ENCODE measurements around the gene MEGF11. TPM values are rescaled to one million over a fixed set of nuclear protein-coding genes. Genes with fewer than 3 reads are reported as not detected.
A peak's percentile ranks its signal among the peaks of the same experiment; 100 is the strongest.

Gene MEGF11
- total and polyA plus RNA-seq, 2 donors (not counting 1 experiment from before 2014, with no cell fraction given) = under 0.01 TPM; not detected in 1

DNA sequence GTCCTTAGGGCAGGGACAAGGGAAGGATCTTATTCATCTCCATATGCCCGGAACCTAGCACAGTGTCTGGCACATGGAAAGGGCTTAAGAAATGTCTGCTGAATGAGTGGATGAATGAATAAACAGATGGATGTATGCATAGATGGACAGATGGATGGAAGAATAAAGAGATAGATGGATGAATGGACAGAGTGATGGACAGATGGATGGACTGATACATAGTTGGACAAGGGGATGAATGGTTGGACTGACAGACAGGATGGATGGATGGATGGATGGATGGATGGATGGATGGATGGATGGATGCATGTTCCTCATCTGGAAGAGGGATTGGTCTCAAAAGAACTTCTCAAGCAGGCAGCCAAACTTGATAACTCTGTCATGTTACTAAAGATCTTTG is 177.6 kb downstream of the MEGF11 start:
- no peaks in the 10 kb centered on the region for H3K9me3 ChIP-seq (ENCODE audit: control insufficient read depth, insufficient read depth, low read depth, low read length)
- H3K27me3 ChIP-seq (ENCODE audit: control insufficient read depth, insufficient read depth, low read length) = peaks cover 5% of the 10 kb centered on the region
- H3K36me3 ChIP-seq (ENCODE audit: control insufficient read depth, insufficient read depth, low read length) = no peaks in the 10 kb centered on the region
- no peak overlapping the region for H3K9ac ChIP-seq (ENCODE audit: insufficient read depth, low read length)
- H3K79me2 ChIP-seq (ENCODE audit: control insufficient read depth, insufficient read depth, low read length) = no peaks in the 10 kb centered on the region
- no peaks in the 10 kb centered on the region for H3K4me1 ChIP-seq (ENCODE audit: control insufficient read depth, extremely low read depth, insufficient read depth, low read length)
- H3K4me3 ChIP-seq (replicated peaks in 1 of 4; ENCODE audit: control extremely low read depth in 1 of 4, insufficient read depth in 1 of 4, low read depth in 3 of 4, low read length in 4 of 4) = no peak overlapping the region
- H3K27ac ChIP-seq (ENCODE audit: insufficient read depth, low read length) = no peak overlapping the region
- H3K4me2 ChIP-seq (ENCODE audit: extremely low read depth, insufficient read depth, low read length) = no peak overlapping the region
- TF ChIP-seq EZH2 (IDR thresholded peaks at IDR 0.05; ENCODE audit: low read length, missing control alignments) = no peak
- TF ChIP-seq, protein P1, sequence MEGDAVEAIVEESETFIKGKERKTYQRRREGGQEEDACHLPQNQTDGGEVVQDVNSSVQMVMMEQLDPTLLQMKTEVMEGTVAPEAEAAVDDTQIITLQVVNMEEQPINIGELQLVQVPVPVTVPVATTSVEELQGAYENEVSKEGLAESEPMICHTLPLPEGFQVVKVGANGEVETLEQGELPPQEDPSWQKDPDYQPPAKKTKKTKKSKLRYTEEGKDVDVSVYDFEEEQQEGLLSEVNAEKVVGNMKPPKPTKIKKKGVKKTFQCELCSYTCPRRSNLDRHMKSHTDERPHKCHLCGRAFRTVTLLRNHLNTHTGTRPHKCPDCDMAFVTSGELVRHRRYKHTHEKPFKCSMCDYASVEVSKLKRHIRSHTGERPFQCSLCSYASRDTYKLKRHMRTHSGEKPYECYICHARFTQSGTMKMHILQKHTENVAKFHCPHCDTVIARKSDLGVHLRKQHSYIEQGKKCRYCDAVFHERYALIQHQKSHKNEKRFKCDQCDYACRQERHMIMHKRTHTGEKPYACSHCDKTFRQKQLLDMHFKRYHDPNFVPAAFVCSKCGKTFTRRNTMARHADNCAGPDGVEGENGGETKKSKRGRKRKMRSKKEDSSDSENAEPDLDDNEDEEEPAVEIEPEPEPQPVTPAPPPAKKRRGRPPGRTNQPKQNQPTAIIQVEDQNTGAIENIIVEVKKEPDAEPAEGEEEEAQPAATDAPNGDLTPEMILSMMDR (conservative IDR thresholded peaks at IDR 0.05 in 1 of 2, IDR thresholded peaks at IDR 0.05 in 1 of 2; ENCODE audit: low read depth in 1 of 2, low read length in 2 of 2) = no peak
- no peak for DNase-seq (ENCODE audit: low read depth in 2 of 2)
- H2AFZ ChIP-seq (ENCODE audit: low read length) = no peak overlapping the region
- H4K20me1 ChIP-seq (ENCODE audit: control insufficient read depth, extremely low read depth, insufficient read depth, low read length) = no peaks in the 10 kb centered on the region

DNA sequence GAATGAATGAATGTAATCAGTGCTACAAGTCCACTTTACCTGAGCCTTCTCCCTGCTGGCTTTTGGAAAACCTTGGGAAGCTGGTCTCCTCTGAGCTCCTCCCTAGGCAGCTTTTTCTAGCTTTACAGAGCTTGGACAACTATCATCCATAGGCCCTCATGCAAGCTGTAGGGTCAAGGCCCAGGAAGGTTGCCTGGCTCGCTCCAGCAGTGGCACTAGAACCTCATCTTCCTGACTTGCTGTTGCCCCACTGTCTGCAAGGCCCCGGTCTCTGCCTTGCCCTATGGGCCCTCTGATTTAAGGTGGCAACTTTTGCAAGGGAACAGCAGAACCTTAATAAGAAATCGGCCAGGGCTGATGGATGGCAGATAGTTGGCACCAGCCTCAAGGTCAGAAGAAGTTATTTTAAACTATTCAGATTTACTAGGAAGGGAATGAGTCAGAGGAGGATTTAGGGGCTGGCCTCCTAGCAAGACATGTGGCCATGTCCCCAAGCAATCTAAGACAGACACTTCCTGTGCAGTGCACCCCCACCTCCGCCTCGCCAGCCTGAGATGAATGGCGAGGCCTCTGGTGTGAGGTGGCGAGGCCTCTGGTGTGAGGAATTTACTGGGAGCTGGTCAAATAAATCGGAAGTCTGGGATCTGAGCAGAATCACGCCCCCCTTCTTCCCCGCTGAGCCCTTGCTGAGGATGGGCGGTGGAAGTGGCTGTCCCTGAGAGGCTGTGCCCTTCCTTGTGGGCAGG is 180.8 kb downstream of the MEGF11 start:
- Histone ChIP-seq H3K27me3 (ENCODE audit: control insufficient read depth, insufficient read depth, low read length) (peaks cover 5% of the 10 kb centered on the region), H3K4me1 (ENCODE audit: control insufficient read depth, extremely low read depth, insufficient read depth, low read length) (no peaks in the 10 kb centered on the region), H3K79me2 (ENCODE audit: control insufficient read depth, insufficient read depth, low read length) (no peaks in the 10 kb centered on the region), H3K4me2 (ENCODE audit: extremely low read depth, insufficient read depth, low read length) (no peak overlapping the region), H4K20me1 (ENCODE audit: control insufficient read depth, extremely low read depth, insufficient read depth, low read length) (no peaks in the 10 kb centered on the region), H3K9me3 (ENCODE audit: control insufficient read depth, insufficient read depth, low read depth, low read length) (no peaks in the 10 kb centered on the region), H2AFZ (ENCODE audit: low read length) (no peak overlapping the region), H3K36me3 (ENCODE audit: control insufficient read depth, insufficient read depth, low read length) (no peaks in the 10 kb centered on the region), H3K4me3 (replicated peaks in 1 of 4; ENCODE audit: control extremely low read depth in 1 of 4, insufficient read depth in 1 of 4, low read depth in 3 of 4, low read length in 4 of 4) (no peak overlapping the region), H3K9ac (ENCODE audit: insufficient read depth, low read length) (no peak overlapping the region), H3K27ac (ENCODE audit: insufficient read depth, low read length) (no peak overlapping the region)
- DNase-seq (ENCODE audit: low read depth in 2 of 2) = peak in 1 of 2 donors; percentile 33
- TF ChIP-seq, protein P1 (conservative IDR thresholded peaks at IDR 0.05 in 1 of 2, IDR thresholded peaks at IDR 0.05 in 1 of 2; ENCODE audit: low read depth in 1 of 2, low read length in 2 of 2) = no peak
- TF ChIP-seq EZH2 (IDR thresholded peaks at IDR 0.05; ENCODE audit: low read length, missing control alignments) = no peak

DNA sequence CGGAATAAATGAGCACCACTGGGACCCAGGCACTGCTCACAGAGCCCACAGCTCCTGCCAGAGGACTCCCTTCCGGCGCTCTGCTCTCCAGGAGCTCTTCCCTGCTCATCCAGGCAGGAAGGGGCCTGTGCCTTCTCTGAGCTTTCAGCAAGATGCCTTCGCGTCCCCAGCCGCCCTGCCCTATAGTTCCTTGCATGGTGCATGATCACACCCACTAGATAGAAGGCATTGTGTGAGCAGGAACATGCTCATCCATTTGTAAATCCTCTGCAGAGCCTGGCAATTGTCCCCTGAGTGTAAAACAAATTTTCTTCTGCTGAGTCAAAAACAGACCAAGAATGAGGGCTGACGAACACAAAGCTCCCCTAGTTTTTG is 181.6 kb downstream of the MEGF11 start:
- Histone ChIP-seq H4K20me1 (ENCODE audit: control insufficient read depth, extremely low read depth, insufficient read depth, low read length) (no peaks in the 10 kb centered on the region), H3K27ac (ENCODE audit: insufficient read depth, low read length) (no peak overlapping the region)
- DNase-seq (ENCODE audit: low read depth in 2 of 2) = peak in 1 of 2 donors; percentile 20

More for the DNA sequence above, 181.6 kb downstream of the MEGF11 start:
- H3K4me3 ChIP-seq (replicated peaks in 1 of 4; ENCODE audit: control extremely low read depth in 1 of 4, insufficient read depth in 1 of 4, low read depth in 3 of 4, low read length in 4 of 4) = no peak overlapping the region
- H3K4me1 ChIP-seq (ENCODE audit: control insufficient read depth, extremely low read depth, insufficient read depth, low read length) = no peaks in the 10 kb centered on the region
- no peak overlapping the region for H2AFZ ChIP-seq (ENCODE audit: low read length)
- no peak overlapping the region for H3K4me2 ChIP-seq (ENCODE audit: extremely low read depth, insufficient read depth, low read length)
- no peaks in the 10 kb centered on the region for H3K9me3 ChIP-seq (ENCODE audit: control insufficient read depth, insufficient read depth, low read depth, low read length)
- no peaks in the 10 kb centered on the region for H3K79me2 ChIP-seq (ENCODE audit: control insufficient read depth, insufficient read depth, low read length)
- H3K36me3 ChIP-seq (ENCODE audit: control insufficient read depth, insufficient read depth, low read length) = no peaks in the 10 kb centered on the region
- TF ChIP-seq EZH2 (IDR thresholded peaks at IDR 0.05; ENCODE audit: low read length, missing control alignments) = no peak
- TF ChIP-seq, protein P1 (conservative IDR thresholded peaks at IDR 0.05 in 1 of 2, IDR thresholded peaks at IDR 0.05 in 1 of 2; ENCODE audit: low read depth in 1 of 2, low read length in 2 of 2) = no peak
- H3K27me3 ChIP-seq (ENCODE audit: control insufficient read depth, insufficient read depth, low read length) = peaks cover 5% of the 10 kb centered on the region
- no peak overlapping the region for H3K9ac ChIP-seq (ENCODE audit: insufficient read depth, low read length)
